CD4-positive, alpha-beta T cell (primary cell): ENCODE measurements around the gene LRRC14B. TPM values are rescaled to one million over a fixed set of nuclear protein-coding genes. Genes with fewer than 3 reads are reported as not detected.
A peak's percentile ranks its signal among the peaks of the same experiment; 100 is the strongest.
"Not testable (repeated sequence)": the region's sequence is repeated elsewhere in the genome, so short reads cannot be mapped to it uniquely, and the experiment has no call there.

Experiments used
- ATAC-seq: fragments of 200-7000 bp; cut with Tn5 transposase; one replicate; pipeline ENCODE4 v1.10.0; 2022; ENCODE audit warnings: mild to moderate bottlenecking; ENCODE audit not compliant: poor library complexity
- CTCF ChIA-PET: fragments of 350-600 bp; sonication (Branson Sonifier 250); formaldehyde crosslinking; loops from one replicate; lab custom pipeline; 2021; ENCODE audit warnings: antibody characterized with exemption, inconsistent platforms; lab: Charles Lee
- POLR2A ChIA-PET: fragments of 350-600 bp; sonication (Branson Sonifier 250); formaldehyde crosslinking; loops from one replicate; lab custom pipeline; 2021; ENCODE audit warnings: antibody characterized with exemption, inconsistent platforms; lab: Charles Lee
- DNase-seq, 14 experiments: peaks; one replicate each; pipeline ENCODE4 v3.0.0-alpha.2; 2013 to 2020; ENCODE audit warnings: mixed read lengths in 2 of 14
- H3K27ac ChIP-seq, 2 donors: one replicate each; pipeline versions ENCODE4 v1.5.1 to v1.7.0; 2013; ENCODE audit warnings: low read length in 2 of 2, low read depth in 1 of 2, mild to moderate bottlenecking in 1 of 2
- H3K27me3 ChIP-seq, 2 experiments: 1 replicate in 1 of 2; 2 replicates in 1 of 2; pipeline versions ENCODE4 v1.6.1 to v1.7.0; 2013; ENCODE audit warnings: low read length in 2 of 2, control low read depth in 1 of 2, mild to moderate bottlenecking in 1 of 2, moderate library complexity in 1 of 2; ENCODE audit not compliant: insufficient read depth in 2 of 2, control insufficient read depth in 1 of 2
- H3K36me3 ChIP-seq: one replicate; pipeline ENCODE4 v1.6.1; 2013; ENCODE audit warnings: low read length, control low read depth; ENCODE audit not compliant: insufficient read depth
- H3K4me1 ChIP-seq: one replicate; pipeline ENCODE4 v1.6.1; 2013; ENCODE audit warnings: low read length, control low read depth; ENCODE audit not compliant: insufficient read depth
- H3K4me3 ChIP-seq: one replicate; pipeline ENCODE4 v1.5.1; 2013; ENCODE audit warnings: mild to moderate bottlenecking, low read length, moderate library complexity
- H3K9me3 ChIP-seq, 2 experiments: 1 replicate in 1 of 2; 2 replicates in 1 of 2; pipeline versions ENCODE4 v1.6.1 to v1.7.0; 2013; ENCODE audit warnings: low read length in 2 of 2, mild to moderate bottlenecking in 2 of 2, control low read depth in 1 of 2, moderate library complexity in 1 of 2; ENCODE audit not compliant: control insufficient read depth in 1 of 2, insufficient read depth in 1 of 2
- H3K27ac Mint-ChIP-seq: one replicate; pipeline ENCODE4 v1.8.0; 2020; ENCODE audit warnings: mixed read lengths
- H3K27me3 Mint-ChIP-seq: one replicate; pipeline ENCODE4 v1.8.0; 2021; ENCODE audit warnings: mixed read lengths
- H3K36me3 Mint-ChIP-seq: one replicate; pipeline ENCODE4 v1.8.0; 2021; ENCODE audit warnings: low read depth, mixed read lengths
- H3K4me1 Mint-ChIP-seq: one replicate; pipeline ENCODE4 v1.8.0; 2021; ENCODE audit warnings: low read depth, mixed read lengths
- H3K4me3 Mint-ChIP-seq: one replicate; pipeline ENCODE4 v1.8.0; 2020; ENCODE audit warnings: mild to moderate bottlenecking, mixed read lengths
- H3K9me3 Mint-ChIP-seq: one replicate; pipeline ENCODE4 v1.8.0; 2020; ENCODE audit warnings: mixed read lengths
- CTCF ChIP-seq: fragments of 200-600 bp; IDR thresholded peaks from one replicate; pipeline ENCODE4 v1.8.0; 2022; ENCODE audit warnings: antibody characterized with exemption, mild to moderate bottlenecking
- intact Hi-C, 2 experiments: fragments of 100-400 bp; cut with DNase I in 1 of 2; cut with micrococcal nuclease in 1 of 2; formaldehyde crosslinking; loops; one replicate each; pipeline versions ENCODE4 v1.15.1 to v1.9.0; 2023 to 2025; cut with DNase I, micrococcal nuclease
- total RNA-seq, 174 experiments: library from RNA in 2 of 174; stranded (reverse) in 2 of 174; gene quantifications; one replicate each; pipeline ENCODE4 v1.2.3 and lab custom pipeline; 2021 to 2026

Gene LRRC14B
- total RNA-seq, 2 experiments from 2014 or later = 0.14 TPM; not detected in 1

GRCh38 chr5:207599-207998 lies 16.3 kb downstream of the LRRC14B start:
- Mint-ChIP-seq H3K4me1 (peaks cover 22% of the 10 kb centered on the region), H3K36me3 (peaks cover 63% of the 10 kb centered on the region), H3K27ac (no peak overlapping the region), H3K27me3 (no peaks in the 10 kb centered on the region), H3K9me3 (no peaks in the 10 kb centered on the region), H3K4me3 (no peak overlapping the region)
- Histone ChIP-seq H3K27ac (no peak overlapping the region), H3K4me1 (peaks cover 3% of the 10 kb centered on the region), H3K4me3 (no peak overlapping the region), H3K27me3 (no peaks in the 10 kb centered on the region), H3K9me3 (no peaks in the 10 kb centered on the region), H3K36me3 (peaks cover 43% of the 10 kb centered on the region)
- no peak for TF ChIP-seq CTCF
- intact Hi-C loops = no loop called here
- ATAC-seq (no peak), DNase-seq (no peak)
- POLR2A ChIA-PET = no interaction called here
- CTCF ChIA-PET = no interaction called here

DNA sequence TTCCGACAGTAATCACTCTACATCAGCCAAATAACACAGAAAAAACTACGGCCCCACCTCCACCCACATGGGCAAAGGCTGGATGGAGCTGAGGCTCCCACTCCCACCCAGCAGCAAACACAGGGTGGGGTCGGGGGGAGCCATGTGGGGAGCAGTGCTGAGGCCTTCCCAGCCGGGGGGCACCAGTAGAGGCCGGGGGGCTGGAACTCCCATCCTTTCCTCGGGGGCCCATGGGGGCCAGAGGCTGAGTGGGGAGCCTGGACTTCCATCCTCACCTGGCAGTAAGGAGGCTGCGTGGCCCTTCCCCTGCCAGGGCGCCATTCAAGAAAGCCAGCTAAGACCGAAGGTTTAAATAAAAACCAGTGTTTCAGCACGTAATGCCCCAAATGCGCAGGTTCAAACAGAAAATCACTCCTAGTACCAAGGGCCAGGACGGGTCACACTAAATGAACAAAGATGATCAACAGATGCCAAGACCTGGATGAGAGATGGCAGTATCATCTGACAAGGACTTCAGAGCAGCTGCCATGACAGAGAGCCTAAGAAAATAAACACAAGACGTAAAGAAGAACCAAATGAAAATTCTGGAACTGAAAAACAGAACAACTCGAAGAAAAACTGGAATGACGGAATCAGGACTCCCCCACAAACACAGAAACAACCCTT lies 17.3 kb downstream of the LRRC14B start:
- no peak for TF ChIP-seq CTCF
- Mint-ChIP-seq H3K27ac (no peak overlapping the region), H3K27me3 (no peaks in the 10 kb centered on the region), H3K36me3 (peaks cover 57% of the 10 kb centered on the region), H3K4me1 (peaks cover 23% of the 10 kb centered on the region), H3K9me3 (no peaks in the 10 kb centered on the region), H3K4me3 (peak overlapping the region; percentile 23)
- ChIA-PET POLR2A (interaction anchor here (1.1 kb wide), 1 partner anchor 10 kb away, joined by 3 read pairs; the partner anchor contains the start of genes CCDC127 and SDHA), CTCF (no interaction called here)
- Histone ChIP-seq H3K36me3 (peaks cover 42% of the 10 kb centered on the region), H3K27me3 (no peaks in the 10 kb centered on the region), H3K27ac (no peak overlapping the region), H3K4me3 (no peak overlapping the region), H3K4me1 (peaks cover 5% of the 10 kb centered on the region), H3K9me3 (no peaks in the 10 kb centered on the region)
- no peak for ATAC-seq
- intact Hi-C loops = no loop called here
- no peak for DNase-seq

DNA sequence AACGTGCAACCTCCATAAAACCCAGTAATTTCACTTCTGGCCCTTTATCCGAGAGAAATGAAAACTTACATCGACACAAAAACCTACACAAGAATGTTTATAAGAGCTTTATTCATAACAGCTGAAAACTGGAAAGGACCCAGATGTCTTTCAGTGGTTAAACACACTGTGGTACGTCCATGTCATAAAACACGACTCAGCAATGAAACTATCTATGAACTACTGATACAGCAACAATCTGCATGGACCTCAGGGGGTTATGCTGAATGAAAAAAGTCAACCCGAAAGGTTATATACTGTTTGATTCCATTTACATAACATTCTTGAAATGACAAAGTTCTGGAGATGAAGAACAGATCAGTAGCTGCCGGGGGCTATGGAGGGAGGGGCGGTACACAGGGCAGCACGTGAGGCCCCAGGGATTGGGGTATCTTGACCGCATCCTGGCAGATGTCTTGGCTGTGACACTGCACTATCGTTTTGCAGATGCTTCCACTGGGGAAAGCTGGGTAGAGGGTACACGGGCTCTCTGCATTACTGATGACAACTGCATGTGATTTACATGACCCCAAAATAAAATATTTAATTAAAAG lies 22.6 kb downstream of the LRRC14B start:
- Mint-ChIP-seq H3K36me3 (peaks cover 46% of the 10 kb centered on the region), H3K4me1 (peaks cover 46% of the 10 kb centered on the region), H3K4me3 (no peak overlapping the region), H3K27ac (no peak overlapping the region), H3K27me3 (no peaks in the 10 kb centered on the region), H3K9me3 (no peaks in the 10 kb centered on the region)
- CTCF ChIA-PET = no interaction called here
- no peaks in the 10 kb centered on the region for H3K27me3 ChIP-seq
- intact Hi-C loops = loop anchor here in 1 of 2 experiments (10.0 kb wide), 1 partner anchor 231 kb away; the partner anchor contains the start of gene EXOC3
- H3K4me3 ChIP-seq = no peak overlapping the region
- H3K9me3 ChIP-seq = no peaks in the 10 kb centered on the region
- POLR2A ChIA-PET = no interaction called here
- no peak for TF ChIP-seq CTCF
- H3K27ac ChIP-seq = no peak overlapping the region
- ATAC-seq (no peak), DNase-seq (no peak)
- H3K36me3 ChIP-seq = peaks cover 15% of the 10 kb centered on the region
- H3K4me1 ChIP-seq = peaks cover 28% of the 10 kb centered on the region

DNA sequence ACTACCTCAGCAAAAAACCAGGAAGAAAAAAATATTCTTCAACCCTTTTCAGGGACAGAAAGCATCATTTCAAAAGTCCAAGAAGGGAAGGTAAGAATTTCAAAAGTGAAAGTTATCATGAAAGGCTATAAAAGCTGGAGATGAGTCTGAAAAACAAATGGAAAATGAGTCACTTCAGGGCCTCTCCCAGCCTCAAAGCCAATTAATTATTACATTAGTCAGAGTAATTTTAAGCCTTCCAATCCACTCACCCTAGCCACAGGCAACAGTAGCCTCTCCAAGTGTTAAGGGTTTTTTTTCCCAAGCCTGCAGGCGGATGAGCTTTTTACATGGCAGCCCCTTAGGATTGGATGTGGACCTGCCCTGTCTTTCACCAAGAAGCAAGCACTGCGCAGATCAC lies 24.0 kb downstream of the LRRC14B start:
- ATAC-seq, H3K27me3 Mint-ChIP-seq, POLR2A ChIA-PET, CTCF ChIA-PET, H3K4me3 ChIP-seq, H3K27ac ChIP-seq, H3K9me3 Mint-ChIP-seq, H3K9me3 ChIP-seq, DNase-seq, H3K27me3 ChIP-seq: not testable (repeated sequence)
- peak overlapping the region; percentile 33 for H3K27ac Mint-ChIP-seq
- peaks cover 49% of the 10 kb centered on the region for H3K4me1 Mint-ChIP-seq
- Histone ChIP-seq H3K36me3 (peaks cover 15% of the 10 kb centered on the region), H3K4me1 (peaks cover 26% of the 10 kb centered on the region)
- intact Hi-C loops = loop anchor here in 1 of 2 experiments (10.0 kb wide), 1 partner anchor 230 kb away; the partner anchor contains the start of gene EXOC3
- peaks cover 52% of the 10 kb centered on the region for H3K36me3 Mint-ChIP-seq
- peak overlapping the region; percentile 78 for H3K4me3 Mint-ChIP-seq

GRCh38 chr5:216076-216475 lies 24.8 kb downstream of the LRRC14B start:
- H3K27ac ChIP-seq, DNase-seq, POLR2A ChIA-PET, H3K9me3 ChIP-seq, CTCF ChIA-PET, H3K4me3 Mint-ChIP-seq, H3K4me3 ChIP-seq, H3K27me3 ChIP-seq, ATAC-seq, H3K9me3 Mint-ChIP-seq, H3K27me3 Mint-ChIP-seq, H3K27ac Mint-ChIP-seq: not testable (repeated sequence)
- H3K36me3 ChIP-seq = peaks cover 15% of the 10 kb centered on the region
- peaks cover 32% of the 10 kb centered on the region for H3K4me1 ChIP-seq
- Mint-ChIP-seq H3K36me3 (peaks cover 51% of the 10 kb centered on the region), H3K4me1 (peaks cover 53% of the 10 kb centered on the region)
- intact Hi-C loops = loop anchor here in 1 of 2 experiments (10.0 kb wide), 1 partner anchor 229 kb away; the partner anchor contains the start of gene EXOC3
